ENCODE measurements around the gene NMUR1. TPM values are rescaled to one million over a fixed set of nuclear protein-coding genes. Genes with fewer than 3 reads are reported as not detected.

The NMUR1 gene, protein sequence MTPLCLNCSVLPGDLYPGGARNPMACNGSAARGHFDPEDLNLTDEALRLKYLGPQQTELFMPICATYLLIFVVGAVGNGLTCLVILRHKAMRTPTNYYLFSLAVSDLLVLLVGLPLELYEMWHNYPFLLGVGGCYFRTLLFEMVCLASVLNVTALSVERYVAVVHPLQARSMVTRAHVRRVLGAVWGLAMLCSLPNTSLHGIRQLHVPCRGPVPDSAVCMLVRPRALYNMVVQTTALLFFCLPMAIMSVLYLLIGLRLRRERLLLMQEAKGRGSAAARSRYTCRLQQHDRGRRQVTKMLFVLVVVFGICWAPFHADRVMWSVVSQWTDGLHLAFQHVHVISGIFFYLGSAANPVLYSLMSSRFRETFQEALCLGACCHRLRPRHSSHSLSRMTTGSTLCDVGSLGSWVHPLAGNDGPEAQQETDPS
- not detected in 2 replicates for total RNA-seq

DNA sequence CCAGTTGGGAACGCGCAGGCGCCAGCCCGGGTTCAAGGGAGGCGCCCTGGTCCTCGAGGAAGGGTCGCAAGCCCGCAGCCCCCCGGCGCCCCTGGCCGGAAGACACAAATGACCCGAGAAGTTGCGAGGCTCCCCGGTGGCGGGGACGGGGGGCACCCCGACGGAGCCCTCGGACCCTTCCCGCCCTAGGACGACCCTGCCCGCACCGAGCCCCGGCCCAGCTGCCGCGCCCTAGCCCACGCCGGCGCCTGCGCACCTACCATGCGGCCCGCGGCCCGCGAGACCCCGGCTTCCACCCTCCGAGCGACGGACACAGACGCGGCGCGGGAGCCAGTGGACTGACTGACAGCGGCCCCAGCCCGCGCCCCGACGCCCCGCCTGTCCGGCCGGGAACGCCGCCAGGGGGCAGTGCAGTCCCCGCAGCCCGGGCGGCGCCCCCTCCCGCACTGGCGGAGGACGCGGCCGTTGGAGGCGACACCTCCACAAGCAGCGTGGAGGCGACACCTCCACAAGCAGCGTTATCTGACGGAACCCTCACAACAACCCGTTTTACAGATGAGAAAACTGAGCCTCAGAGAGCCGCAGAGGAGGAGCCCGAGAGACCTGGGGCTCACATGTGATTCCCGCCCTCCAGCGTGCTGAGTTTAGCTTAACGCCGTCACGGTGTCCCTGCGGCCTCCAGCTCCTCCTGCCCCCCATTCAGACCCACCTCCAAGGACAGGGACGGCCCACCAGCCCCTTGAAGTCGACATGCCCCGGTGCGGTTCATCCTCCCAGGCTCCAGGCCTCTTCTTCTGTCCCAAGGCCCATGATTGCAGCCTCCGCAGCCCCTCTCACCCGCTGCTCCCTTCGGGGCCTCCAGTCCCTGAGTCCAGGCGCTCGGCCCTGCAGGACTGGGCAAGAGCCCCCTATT is at the start of gene NMUR1:
Gene NMUR1 (minus strand): TSS at position 347 of the 913 bp plus-strand sequence. CDS start 84 bp downstream, at position 263.

Small RNAs within 50 kb of the gene (small RNA-seq; reads per million reads assigned to genes)
- gene RNU2-22P (ENCODE audit: low replicate concordance): 12.3 reads per million, percentile 95 among the genes with 10 or more reads in this experiment

Other genes with a start within 250 kb of the NMUR1 start
- 0.14 and 0.44 TPM in 2 replicates for gene B3GNT7, start 134.7 kb downstream of the NMUR1 start, total RNA-seq
- 120 and 193 TPM in 2 replicates for gene NCL, start 66.0 kb downstream of the NMUR1 start, total RNA-seq
- gene TEX44, start 62.4 kb upstream of the NMUR1 start, total RNA-seq: not detected in 2 replicates
- gene PTMA, start 178.1 kb upstream of the NMUR1 start, total RNA-seq: 668 and 1,085 TPM in 2 replicates